Measurements from ENCODE around the gene PNPLA7.

PNPLA7 gene

DNA sequence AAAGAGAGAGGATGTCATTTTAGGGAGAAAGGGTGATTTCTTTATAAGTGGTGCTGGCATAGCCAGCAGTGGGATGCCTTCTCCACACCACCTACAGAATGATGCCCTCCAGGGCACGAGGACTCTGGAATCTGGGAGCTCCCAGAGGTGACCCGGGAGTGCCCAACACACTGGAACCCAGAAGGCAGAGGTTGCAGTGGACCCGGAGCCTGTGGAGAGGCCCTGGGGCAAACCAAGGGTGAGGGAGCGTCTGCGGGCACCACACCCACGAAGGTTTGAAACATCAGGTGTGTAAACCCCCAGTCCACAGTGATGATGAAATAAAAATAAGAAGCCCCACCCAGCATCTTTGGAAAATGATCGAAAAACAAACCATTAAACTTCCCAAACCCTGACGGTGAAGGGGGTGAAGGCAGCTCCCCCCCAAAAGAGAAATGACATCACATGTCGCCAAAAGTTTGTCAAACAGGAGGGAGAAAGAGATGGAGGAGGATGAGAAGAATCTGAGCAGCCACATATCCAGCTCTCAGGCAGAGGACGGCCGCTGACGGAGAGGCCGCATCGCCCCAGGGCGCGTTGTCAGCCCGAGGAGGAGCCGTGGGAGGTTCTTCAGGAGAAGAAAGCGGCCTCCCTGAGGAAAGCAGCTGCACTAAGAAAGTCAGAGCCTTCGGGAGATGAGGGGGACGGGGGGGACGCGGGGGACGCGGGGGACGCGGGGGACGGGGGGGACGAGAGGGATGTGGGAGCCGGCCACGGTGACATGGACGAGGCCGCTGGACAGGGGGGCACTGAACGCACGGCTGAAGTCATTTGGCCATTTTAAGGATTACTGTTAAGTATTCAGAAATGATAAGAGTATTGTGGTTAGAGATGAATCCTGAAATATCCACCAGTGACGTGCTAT is 47.9 kb downstream of the PNPLA7 start:
- peak; percentile 54 for DNase-seq (ENCODE audit: low spot score)
- TF ChIP-seq, protein P1, sequence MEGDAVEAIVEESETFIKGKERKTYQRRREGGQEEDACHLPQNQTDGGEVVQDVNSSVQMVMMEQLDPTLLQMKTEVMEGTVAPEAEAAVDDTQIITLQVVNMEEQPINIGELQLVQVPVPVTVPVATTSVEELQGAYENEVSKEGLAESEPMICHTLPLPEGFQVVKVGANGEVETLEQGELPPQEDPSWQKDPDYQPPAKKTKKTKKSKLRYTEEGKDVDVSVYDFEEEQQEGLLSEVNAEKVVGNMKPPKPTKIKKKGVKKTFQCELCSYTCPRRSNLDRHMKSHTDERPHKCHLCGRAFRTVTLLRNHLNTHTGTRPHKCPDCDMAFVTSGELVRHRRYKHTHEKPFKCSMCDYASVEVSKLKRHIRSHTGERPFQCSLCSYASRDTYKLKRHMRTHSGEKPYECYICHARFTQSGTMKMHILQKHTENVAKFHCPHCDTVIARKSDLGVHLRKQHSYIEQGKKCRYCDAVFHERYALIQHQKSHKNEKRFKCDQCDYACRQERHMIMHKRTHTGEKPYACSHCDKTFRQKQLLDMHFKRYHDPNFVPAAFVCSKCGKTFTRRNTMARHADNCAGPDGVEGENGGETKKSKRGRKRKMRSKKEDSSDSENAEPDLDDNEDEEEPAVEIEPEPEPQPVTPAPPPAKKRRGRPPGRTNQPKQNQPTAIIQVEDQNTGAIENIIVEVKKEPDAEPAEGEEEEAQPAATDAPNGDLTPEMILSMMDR (conservative IDR thresholded peaks at IDR 0.05; ENCODE audit: low read depth) = no peak
- H3K27ac ChIP-seq = peak overlapping the region; percentile 19
- POLR2A ChIA-PET (ENCODE audit: low non-redundant PET) = no interaction called here
- CTCF ChIA-PET = interaction anchor here (0.7 kb wide), 1 partner anchor 184 kb away, joined by 3 read pairs; no protein-coding TSS in a partner anchor

DNA sequence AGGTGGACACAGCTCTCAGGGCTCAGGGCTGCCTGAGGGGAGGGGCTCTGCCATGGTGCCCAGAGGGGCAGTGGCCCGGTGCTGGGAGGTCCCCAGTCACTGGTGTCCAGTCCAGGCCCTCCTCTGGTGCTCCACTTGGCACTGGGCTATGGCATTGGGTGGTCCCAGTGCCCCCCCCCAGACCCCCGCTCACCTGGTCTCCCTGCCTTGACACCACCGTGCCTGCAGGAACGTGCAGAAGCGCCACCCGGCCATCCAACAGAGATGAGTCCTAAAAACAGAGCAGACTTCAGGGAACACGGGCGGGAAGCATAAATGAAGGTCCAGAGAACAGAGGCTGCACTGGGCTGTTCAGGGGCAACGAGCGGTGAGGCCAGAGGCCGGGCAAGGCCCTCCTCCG is 48.7 kb downstream of the PNPLA7 start:
- TF ChIP-seq, protein P1 (conservative IDR thresholded peaks at IDR 0.05; ENCODE audit: low read depth) = no peak
- peak overlapping the region; percentile 19; the same call in 1 of the 2 replicates for H3K27ac ChIP-seq
- ChIA-PET POLR2A (ENCODE audit: low non-redundant PET) (no interaction called here), CTCF (interaction anchor here (0.7 kb wide), 1 partner anchor 183 kb away, joined by 3 read pairs; no protein-coding TSS in a partner anchor)
- DNase-seq (ENCODE audit: low spot score) = no peak

DNA sequence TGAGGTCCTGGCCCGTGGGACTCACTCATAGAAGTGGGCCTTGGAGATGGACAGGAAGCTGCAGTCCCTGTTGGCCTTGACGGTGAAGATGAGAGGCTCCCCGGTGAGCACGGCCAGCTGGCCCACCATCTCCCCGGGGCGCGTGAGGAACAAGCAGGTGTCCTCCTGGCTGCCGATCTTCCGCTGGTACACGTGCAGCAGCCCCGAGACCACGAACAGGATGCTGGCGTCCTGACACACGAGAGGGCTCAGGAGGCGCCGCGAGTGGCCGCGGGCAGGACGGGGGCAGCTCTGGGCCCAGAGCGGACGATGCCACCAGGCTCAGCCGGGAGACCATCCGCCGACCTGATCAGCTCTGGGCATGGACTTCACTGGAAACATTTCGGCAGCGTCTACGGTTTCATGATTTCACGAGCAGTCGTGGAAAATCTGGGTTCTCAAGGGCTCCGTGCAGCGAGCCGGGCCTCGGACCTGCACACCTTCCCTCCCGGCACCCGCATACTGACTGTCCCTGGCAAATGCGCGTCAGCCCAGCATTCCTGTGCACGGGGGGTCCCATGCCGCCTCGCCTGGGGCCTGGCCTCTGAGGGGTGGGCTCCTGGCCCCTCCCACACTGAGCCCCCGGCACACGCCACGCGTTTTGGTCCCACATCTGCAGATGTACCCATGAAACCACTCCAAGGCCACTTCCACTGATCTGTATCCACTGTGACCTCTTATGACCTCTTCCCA is 49.4 kb downstream of the PNPLA7 start:
- CTCF ChIA-PET = no interaction called here
- POLR2A ChIA-PET (ENCODE audit: low non-redundant PET) = no interaction called here
- no peak overlapping the region for H3K27ac ChIP-seq
- DNase-seq (ENCODE audit: low spot score) = no peak
- TF ChIP-seq, protein P1 (conservative IDR thresholded peaks at IDR 0.05; ENCODE audit: low read depth) = no peak

DNA sequence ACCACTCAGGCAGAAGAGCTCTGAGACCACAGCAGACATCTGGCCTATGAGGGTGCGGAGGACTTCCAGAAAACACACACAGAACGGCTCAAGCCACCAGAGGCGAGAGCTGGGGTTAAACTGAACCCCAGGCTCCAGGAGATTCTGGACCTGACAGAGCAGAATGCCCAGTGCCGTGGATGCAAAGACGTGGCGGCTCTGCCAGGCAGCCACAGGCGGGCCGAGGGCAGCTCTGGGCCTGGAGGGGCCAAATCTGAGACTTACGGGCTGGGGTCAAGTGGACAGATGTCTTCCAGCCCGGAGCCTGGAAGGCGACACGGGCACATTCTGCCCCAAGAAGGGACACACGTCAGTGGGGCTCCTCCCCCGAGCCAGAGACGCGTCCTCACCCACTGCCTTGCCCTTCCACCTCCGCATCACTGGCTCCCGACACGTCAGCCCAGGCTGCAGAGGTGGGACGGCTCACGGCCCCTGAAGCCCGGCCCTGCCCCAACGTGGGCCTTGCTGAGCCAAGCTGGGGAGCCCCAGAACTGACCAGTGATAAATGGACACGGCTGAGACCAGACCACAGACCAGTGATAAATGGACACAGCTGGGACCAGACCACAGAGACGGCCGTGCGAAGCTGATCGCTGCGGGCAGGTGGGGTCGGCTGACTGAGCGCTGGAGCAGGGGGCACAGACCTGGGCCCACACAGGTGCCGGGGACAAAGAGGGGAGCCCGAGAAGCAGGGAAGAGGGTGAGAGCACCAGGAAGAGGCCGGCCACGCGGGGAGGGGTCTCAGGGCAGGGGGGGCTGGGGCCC is 50.1 kb downstream of the PNPLA7 start:
- POLR2A ChIA-PET (ENCODE audit: low non-redundant PET) = no interaction called here
- no peak for DNase-seq (ENCODE audit: low spot score)
- TF ChIP-seq, protein P1 (conservative IDR thresholded peaks at IDR 0.05; ENCODE audit: low read depth) = no peak
- H3K27ac ChIP-seq = no peak overlapping the region
- CTCF ChIA-PET = interaction anchor here (0.5 kb wide), 1 partner anchor 535 kb away, joined by 3 read pairs; no protein-coding TSS in a partner anchor

DNA sequence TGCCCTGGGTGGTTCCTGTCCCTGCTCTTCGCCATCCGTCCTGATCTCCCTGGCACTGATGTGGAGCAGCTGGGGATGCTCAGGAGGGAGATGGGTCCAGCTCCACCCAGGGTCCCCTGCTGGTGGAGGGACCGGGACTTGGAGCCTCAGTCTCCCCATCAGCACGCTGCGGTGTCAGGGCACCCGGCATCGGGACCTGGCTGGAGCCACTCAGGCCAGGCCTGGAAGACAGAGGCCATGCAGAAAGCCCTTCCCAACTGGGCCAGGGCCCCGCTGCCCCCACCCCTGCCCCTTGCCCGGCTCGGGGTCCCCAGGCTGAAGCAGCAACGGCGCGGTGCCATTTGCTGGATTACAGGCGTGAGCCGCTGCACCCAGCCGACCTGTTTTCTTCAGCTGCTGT is 50.8 kb downstream of the PNPLA7 start:
- CTCF ChIA-PET = interaction anchor here (0.5 kb wide), 1 partner anchor 535 kb away, joined by 3 read pairs; no protein-coding TSS in a partner anchor
- DNase-seq (ENCODE audit: low spot score) = no peak
- POLR2A ChIA-PET (ENCODE audit: low non-redundant PET) = no interaction called here
- TF ChIP-seq, protein P1 (conservative IDR thresholded peaks at IDR 0.05; ENCODE audit: low read depth) = no peak
- H3K27ac ChIP-seq = no peak overlapping the region

DNA sequence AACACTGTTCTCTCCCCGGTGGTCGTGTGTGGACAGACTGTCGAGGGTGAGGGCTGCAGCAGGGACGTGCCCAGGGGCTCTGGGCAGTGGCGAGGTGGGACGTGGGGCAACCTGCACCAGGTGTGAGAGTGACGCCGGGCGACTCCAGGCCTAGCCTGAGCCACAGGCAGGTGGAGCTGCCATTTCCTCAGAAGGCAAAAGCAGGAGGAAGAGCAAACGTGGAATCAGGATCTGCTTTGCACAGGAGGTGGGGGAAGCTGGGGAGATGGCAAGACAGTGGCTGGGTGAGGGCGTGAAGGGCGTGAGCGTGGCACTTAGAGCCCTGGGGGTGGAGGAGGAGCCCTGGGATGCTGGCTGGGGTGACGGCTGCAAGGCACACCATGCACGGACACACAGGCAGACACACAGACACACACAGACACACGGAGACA is 51.5 kb downstream of the PNPLA7 start:
- TF ChIP-seq, protein P1 (conservative IDR thresholded peaks at IDR 0.05; ENCODE audit: low read depth) = no peak
- POLR2A ChIA-PET (ENCODE audit: low non-redundant PET) = no interaction called here
- no peak overlapping the region for H3K27ac ChIP-seq
- DNase-seq (ENCODE audit: low spot score) = no peak
- CTCF ChIA-PET = interaction anchor here (0.6 kb wide), 1 partner anchor 118 kb away, joined by 3 read pairs; no protein-coding TSS in a partner anchor

Measured in RWPE1 (cell line).